HG03469 (cell line): ENCODE data around the gene PHETA2.
"Not testable (repeated sequence)": the region's sequence is repeated elsewhere in the genome, so short reads cannot be mapped to it uniquely, and the experiment has no call there.

ENCODE experiments used
- ATAC-seq: cut with Tn5 transposase; IDR thresholded peaks from one replicate; pipeline ENCODE4 v1.9.1; 2021; ENCODE audit warnings: mild to moderate bottlenecking, moderate library complexity, moderate number of reproducible peaks; ENCODE audit not compliant: unreplicated experiment

PHETA2 gene

DNA sequence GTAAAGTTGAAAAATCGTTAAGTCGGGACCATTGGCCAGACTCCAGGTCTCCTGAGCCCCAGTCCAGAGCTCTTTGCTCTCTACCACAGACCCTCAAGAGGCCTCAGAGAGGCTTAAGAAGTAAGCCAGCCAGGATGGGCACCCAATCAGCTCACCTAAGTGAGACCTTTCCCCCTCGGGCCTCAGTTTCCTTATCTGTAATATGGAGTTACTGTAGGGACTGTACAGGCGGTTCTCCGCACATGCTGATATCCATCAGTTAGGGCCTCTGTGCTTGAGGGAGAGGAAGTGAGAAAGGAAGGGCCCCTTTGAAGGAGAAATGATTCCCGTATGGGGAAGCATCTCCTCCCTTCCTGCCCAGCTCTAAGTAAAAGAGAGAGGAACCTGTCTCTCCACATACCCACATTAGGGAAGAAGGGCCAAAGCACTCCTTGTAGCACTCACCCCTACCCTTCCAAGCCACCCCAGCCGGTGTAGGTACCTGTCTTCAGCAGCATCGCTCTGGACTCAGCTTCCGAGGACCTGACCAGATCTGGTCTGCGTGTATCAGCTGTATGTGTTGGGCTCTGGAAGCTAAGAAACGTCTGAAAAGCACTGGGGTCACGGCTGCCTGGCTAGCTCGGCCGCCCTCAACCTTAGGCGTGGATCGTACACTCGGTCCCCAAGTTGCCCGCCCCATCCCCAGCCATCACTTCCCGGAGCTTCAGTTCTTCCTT is 4.1 kb upstream of the PHETA2 start:
- no peak for ATAC-seq

DNA sequence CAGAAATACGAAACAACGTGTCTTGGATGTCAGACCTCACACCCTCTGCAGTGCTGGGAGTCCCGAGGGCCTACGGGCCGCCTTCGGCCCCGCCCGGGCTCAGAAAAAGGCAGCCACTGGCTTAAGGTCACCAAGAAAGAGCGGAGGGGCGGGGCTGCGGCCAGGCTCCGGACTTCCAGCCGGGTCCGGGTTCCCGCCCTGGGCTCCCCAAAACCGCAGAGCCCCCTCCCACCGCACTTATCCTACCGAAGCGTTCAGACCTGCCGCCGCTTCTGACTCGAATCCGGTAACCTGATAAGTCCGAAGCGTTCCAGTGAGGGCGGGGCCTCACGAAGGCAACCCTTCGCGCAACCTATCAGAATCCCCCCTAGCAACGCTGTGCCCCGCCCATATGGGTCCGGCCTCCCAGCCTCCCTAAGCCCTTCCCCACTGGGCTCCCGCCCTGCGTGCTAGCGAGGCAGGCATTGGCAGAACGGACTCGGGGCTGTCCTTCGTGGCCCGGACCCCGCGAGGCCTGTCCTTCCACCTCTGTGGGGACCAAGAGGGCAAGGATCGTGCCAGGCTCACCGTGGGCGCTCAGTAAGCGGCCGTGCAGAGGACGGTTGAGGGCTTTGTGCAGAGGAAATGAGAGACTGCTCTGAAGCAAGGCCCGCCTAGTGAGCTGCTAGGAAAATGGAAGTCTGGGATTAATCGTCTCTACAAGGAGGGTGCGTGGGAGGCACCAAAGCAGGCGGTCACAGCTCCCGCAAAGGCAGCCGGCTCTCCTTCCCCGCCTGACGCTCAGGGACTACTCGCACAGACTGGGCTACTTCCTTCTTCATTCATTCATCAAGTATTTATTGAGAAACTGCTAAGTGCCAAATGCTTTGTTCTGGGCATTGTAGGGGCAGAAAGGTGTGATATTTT is 3.3 kb upstream of the PHETA2 start, which contains the start of gene NAGA:
TSS of gene NAGA (minus strand) at position 296 of the 906 bp plus-strand sequence. CDS start 515 bp downstream, outside the sequence.
- peak; percentile 81 for ATAC-seq

- ATAC-seq = not testable (repeated sequence)
Measured at GRCh38 chr22:42071508-42071907, 2.5 kb upstream of the PHETA2 start.

DNA sequence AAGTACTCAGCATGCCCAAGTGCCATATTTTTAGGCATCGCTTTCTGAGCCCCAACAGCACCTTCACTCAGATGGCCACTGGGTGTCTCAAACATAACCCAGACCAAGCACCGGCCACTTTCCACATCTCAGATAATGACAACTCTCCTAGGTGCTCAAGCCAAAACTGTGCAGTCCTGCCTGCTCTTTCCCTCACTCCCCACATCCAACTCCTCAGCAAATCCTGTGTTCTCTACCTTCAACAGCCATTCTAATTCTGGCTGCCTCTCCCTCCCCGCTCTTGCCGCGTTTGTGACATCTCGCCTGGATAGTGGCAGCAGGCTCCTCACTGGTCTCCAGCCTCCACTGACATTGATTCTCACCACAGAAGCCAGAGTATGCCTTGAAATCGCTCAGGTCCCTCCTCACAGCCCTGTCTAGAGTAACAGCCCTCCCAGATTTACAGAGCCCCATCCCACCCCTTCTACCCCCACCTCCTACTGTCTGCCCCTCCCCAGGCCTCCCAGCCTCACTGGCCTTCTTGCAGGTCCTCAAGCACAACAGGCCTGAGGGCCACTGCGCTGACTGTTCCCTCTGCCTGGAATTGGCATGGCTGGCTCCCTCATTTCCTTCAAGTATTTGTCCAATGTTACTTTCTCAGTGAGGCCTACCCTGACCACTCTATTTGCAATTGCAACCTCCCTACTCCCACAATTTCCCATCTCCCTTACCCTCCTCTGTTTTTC is 1.3 kb upstream of the PHETA2 start:
- ATAC-seq = no peak

DNA sequence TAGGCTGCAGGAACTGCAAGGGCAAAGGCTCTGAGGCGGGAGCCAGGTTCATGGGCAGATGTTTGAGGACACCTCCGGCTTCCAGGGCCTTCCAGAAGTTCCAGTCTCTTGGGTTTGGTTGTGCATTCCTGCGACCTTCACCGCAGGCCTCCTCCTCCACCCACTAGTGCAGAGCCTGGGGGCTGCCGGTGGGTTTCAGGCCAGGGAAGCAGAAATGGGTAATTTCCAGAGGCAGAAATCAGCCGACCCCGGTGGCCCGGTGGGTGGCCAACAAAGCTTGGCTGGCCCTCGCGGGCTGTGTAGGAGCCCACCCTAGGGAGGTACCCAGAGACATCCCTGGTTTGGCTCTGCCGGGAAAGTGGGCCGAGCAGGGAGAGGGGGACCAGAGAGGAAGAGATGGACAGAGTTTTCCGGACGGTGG is 417 bp upstream of the PHETA2 start:
- no peak for ATAC-seq

- ATAC-seq = no peak
Measured at GRCh38 chr22:42074846-42075676, 1.0 kb downstream of the PHETA2 start.

DNA sequence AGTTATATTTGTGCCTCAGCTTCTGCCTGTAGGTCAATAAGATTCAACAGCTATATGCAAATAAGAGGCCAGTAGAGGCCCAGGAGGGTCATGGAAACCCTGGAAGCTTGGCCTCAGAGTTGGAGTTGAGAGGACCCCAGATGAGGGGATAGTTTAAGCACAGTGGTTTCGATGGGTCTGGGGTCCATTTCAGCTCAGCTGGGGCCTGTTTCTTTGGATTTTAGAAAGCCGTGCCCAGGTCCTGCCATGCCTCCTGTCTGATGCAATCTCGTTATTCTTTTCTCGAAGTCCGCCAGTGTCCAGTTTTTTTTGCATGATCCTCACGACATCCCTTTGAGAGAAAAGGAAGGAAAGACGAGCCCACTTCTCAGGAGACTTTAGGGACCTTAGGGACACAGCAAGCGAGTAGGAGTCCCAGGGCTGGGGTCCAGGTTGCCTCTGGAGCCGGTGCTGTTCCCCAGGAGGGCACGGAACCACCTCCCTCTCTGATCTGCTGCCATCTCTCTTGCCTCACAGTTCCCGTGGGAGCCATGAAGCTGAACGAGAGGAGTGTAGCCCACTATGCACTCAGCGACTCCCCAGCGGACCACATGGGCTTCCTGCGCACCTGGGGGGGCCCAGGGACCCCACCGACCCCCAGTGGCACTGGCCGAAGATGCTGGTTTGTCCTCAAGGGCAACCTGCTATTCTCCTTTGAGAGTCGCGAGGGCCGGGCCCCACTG is 2.9 kb downstream of the PHETA2 start:
- ATAC-seq = no peak

GRCh38 chr22:42077486-42078125 is 3.6 kb downstream of the PHETA2 start:
- no peak for ATAC-seq

DNA sequence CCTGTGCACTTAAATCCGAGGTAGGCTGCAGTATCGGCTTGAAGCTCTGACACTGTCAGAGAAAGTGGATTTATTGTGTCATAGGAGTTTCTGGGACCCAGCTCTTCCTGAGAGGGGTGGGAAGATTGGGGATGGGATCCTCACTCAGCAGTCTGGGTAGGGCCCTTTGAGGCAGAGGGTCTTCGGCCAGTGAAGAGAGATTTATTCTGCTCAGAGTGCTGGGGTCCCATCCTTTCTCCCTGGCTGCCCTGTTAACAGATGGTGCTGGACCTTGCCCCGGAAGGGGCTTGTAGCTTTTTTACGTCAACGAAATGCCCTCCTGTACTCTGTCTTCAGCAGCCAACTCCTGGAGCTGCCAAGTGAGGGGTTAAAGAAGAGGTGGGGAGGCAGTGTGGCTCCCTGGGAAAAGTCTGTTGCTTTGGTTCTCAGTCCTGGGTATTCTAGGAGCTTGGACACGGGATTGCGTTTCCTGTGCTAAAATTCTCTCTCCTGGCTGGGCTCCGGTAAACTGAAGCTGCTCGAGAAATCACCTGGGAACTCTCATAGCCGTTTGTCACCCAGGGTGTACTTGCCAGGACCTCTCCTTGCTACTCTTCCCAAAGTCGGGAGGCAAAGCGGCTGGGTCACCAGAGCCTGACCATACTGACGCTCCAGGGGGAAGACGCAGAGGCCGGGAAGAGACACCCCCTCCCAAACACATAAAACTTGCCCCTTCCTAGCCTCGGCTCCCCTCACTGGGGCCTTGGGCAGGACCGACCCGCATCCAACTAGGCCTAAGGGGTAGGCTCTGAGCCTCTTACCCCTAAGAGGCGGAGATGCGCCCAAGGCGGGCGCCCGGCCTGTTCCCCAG is 4.6 kb downstream of the PHETA2 start:
- no peak for ATAC-seq

- ATAC-seq = peak; percentile 63
Measured at GRCh38 chr22:42079319-42080251, 5.5 kb downstream of the PHETA2 start, which contains the start of gene SMDT1. SMDT1 (plus strand) TSS chr22:42079700; CDS start chr22:42079769, 69 bp downstream.

GRCh38 chr22:42080287-42080686 is 6.2 kb downstream of the PHETA2 start:
- no peak for ATAC-seq

- no peak for ATAC-seq
Measured at GRCh38 chr22:42083119-42083518, 9.1 kb downstream of the PHETA2 start.

DNA sequence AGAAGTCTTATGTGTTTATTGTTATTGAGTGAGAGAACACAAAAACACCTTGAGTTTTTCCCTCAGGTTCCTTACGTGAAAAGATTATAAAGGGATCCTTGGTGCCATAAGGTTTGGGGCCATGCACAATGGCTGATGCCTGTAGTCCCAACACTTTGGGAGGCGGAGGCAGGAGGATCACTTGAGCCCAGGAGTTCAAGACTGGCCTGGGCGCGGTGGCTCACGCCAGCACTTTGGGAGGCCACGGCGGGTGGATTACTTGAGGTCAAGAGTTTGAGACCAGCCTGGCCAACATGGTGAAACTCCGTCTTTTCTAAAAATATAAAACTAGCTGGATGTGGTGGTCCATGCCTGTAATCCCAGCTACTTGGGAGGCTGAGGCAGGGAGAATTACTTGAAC is 10.8 kb downstream of the PHETA2 start:
- no peak for ATAC-seq

DNA sequence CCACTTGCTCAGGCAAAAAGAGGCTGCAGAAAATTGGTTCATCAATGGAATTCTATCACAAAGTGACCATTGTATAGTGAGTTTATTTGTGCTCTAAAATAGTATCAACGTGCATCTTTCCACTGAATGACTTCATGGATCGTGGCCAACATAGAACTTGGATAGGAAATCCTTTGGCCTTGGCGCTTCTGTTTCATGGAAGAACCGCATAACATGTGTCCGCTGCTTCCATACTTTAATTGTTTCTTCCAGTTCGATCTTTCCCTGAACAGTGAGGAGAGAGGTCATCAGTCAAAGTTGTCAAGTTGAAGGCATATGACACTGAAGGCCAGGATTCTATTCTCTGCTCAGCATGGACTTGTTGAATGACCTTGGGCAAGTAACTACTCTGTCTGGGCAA is 12.0 kb downstream of the PHETA2 start:
- no peak for ATAC-seq

GRCh38 chr22:42090596-42091454 is 16.8 kb downstream of the PHETA2 start, which contains the start of gene NDUFA6:
NDUFA6 (minus strand) TSS chr22:42090772; CDS start chr22:42090744, 28 bp downstream.
- ATAC-seq = peak; percentile 83

GRCh38 chr22:42091455-42091782 is 17.4 kb downstream of the PHETA2 start:
- ATAC-seq = no peak
